T-helper 1 cell treated with Interleukin-12 subunit alpha and Interleukin-12 subunit beta and Interleukin-4 antibody, amounts not matched to agents 30 μg/mL and 1 μg/mL, for 36 hours (primary cell): ENCODE results near the gene VNN1.

ENCODE experiments used
- H3K27ac Mint-ChIP-seq: one replicate; pipeline ENCODE4 v1.8.0; 2021; ENCODE audit warnings: mild to moderate bottlenecking, mixed read lengths
- H3K27me3 Mint-ChIP-seq: one replicate; pipeline ENCODE4 v1.8.0; 2021; ENCODE audit warnings: low read depth, mixed read lengths
- H3K36me3 Mint-ChIP-seq: one replicate; pipeline ENCODE4 v1.8.0; 2021; ENCODE audit warnings: low read depth, mixed read lengths
- H3K4me1 Mint-ChIP-seq: one replicate; pipeline ENCODE4 v1.8.0; 2021; ENCODE audit warnings: low read depth, mixed read lengths
- H3K4me3 Mint-ChIP-seq: one replicate; pipeline ENCODE4 v1.8.0; 2021; ENCODE audit warnings: mild to moderate bottlenecking, moderate library complexity, mixed read lengths
- H3K9me3 Mint-ChIP-seq: one replicate; pipeline ENCODE4 v1.8.0; 2021; ENCODE audit warnings: mixed read lengths

VNN1 gene

DNA sequence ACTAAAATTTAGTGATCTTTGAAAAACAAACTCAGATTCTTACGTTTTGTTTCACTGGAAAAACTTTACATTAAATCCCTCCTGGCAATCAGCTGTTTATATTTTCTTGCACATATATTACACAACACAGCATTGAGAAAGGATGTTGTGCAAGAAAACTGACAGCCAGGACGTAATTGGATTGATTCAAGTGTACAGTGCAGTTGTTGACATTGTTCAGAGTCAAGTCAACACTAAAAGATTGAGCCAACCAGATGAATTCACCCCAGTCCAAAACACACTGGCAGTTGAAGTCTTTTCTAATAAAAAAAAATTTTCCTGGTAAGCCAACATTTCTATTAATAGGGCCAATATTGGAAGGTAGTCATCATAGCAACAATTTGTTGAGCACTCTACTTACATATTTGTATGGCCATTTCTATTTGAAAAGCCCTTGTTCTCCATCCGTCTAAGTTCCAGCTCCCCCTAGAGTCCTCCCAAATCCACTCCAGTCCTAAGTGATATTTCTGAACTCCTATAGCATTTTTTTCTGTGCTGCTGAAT lies 20.9 kb upstream of the VNN1 start:
- peaks cover 14% of the 10 kb centered on the region for H3K27me3 Mint-ChIP-seq
- peaks cover 5% of the 10 kb centered on the region for H3K9me3 Mint-ChIP-seq
- H3K4me3 Mint-ChIP-seq: no peak overlapping the region
- peaks cover 19% of the 10 kb centered on the region for H3K4me1 Mint-ChIP-seq
- no peak overlapping the region for H3K27ac Mint-ChIP-seq
- H3K36me3 Mint-ChIP-seq: peaks cover 4% of the 10 kb centered on the region

DNA sequence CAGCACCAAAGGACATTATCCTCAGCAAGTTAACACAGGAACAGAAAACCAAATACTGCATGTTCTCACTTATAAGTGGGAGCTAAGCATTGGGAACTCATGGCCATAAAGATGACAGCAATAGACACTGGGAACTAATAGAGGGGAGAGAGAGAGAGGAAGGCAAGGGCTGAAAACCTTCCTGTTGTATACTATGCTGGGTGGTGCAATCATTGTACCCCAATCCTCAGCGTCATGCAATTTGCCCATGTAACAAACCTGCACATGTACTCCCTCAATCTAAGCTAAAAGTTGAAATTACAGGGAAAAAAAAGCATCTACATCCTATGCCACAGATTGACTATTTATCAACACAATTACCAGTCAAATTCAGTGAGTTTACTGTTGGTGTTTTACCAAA lies 20.0 kb upstream of the VNN1 start:
- peaks cover 4% of the 10 kb centered on the region for H3K36me3 Mint-ChIP-seq
- peaks cover 5% of the 10 kb centered on the region for H3K9me3 Mint-ChIP-seq
- H3K27me3 Mint-ChIP-seq: peaks cover 14% of the 10 kb centered on the region
- H3K4me3 Mint-ChIP-seq: no peak overlapping the region
- peaks cover 19% of the 10 kb centered on the region for H3K4me1 Mint-ChIP-seq
- H3K27ac Mint-ChIP-seq: no peak overlapping the region

DNA sequence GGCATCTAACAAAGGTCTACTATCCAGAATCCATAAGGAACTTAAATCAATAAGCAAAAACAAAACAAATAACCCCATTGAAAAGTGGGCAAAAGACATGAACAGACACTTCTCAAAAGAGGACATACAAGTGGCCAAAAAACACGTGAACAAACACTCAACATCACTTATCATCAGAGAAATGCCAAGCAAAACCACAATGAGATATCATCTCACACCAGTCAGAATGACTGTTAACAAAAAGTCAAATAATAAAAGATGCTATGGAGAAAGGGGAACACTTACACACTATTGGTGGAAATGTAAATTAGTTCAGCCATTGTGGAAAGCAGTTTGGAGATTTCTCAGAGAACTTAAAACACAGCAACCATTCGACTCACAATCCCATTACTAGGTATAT lies 19.4 kb upstream of the VNN1 start:
- H3K9me3 Mint-ChIP-seq: peaks cover 3% of the 10 kb centered on the region
- no peak overlapping the region for H3K4me3 Mint-ChIP-seq
- H3K27me3 Mint-ChIP-seq: peaks cover 14% of the 10 kb centered on the region
- H3K36me3 Mint-ChIP-seq: peaks cover 3% of the 10 kb centered on the region
- no peak overlapping the region for H3K27ac Mint-ChIP-seq
- H3K4me1 Mint-ChIP-seq: peaks cover 19% of the 10 kb centered on the region

DNA sequence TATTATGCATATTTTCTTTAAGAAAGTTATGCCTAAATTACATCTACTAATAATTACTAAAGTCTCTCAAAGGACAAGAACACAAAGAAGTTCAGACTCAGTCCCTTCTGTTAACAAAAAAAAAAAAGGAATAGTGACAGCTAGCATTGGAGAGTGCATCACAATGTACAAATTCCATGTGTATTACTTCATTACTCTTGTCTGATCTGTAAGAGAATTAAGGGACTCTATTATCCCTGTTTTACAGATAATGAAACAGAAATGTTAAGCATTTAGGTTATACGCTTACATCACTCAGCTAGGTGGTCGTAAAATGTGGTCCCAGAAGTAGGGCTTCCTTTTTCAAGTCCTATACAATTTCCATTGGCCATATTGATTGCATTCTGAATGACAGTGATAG lies 17.2 kb upstream of the VNN1 start:
- H3K4me1 Mint-ChIP-seq: peaks cover 11% of the 10 kb centered on the region
- H3K9me3 Mint-ChIP-seq: no peaks in the 10 kb centered on the region
- no peaks in the 10 kb centered on the region for H3K36me3 Mint-ChIP-seq
- no peak overlapping the region for H3K4me3 Mint-ChIP-seq
- peaks cover 6% of the 10 kb centered on the region for H3K27me3 Mint-ChIP-seq
- no peak overlapping the region for H3K27ac Mint-ChIP-seq

DNA sequence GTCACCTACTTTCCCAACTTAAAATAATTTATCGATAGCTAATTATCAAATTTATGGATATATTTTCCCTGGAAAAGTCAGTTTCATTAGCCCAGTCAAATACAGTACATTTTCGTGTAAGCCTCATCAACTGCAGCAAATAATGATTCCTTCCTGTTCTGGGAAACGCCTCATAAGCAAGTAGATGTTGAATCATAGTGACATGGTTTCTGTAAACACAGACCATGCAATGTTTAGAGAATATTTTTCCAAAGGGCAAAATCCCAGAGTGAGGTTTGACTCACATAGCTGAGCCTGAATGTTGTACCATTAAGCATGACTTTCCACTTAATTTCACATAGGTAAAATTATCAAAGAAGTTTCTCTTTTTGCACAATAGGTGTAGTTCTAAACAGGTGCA lies 16.7 kb upstream of the VNN1 start:
- Mint-ChIP-seq H3K4me3 (no peak overlapping the region), H3K36me3 (no peaks in the 10 kb centered on the region), H3K27ac (no peak overlapping the region), H3K4me1 (peaks cover 13% of the 10 kb centered on the region), H3K9me3 (no peaks in the 10 kb centered on the region), H3K27me3 (peaks cover 6% of the 10 kb centered on the region)

DNA sequence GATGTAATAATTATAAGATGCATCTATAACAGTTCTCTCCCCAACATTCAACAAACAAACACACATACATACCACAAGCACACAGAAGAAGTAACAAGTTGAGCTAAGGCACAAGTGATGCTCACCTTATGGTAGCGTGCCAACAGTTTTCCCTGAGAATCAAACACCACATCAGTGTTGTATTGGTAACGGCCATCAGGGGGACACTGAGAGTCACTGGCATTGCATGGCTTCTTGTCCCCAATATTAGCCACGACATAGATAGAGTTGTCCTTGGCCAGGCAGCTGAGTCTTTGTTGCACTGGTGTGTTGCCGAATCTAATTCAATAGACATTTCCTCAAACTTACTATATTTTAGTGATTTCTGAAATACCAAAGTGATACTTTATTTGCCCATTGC lies 14.8 kb upstream of the VNN1 start:
- H3K9me3 Mint-ChIP-seq: no peaks in the 10 kb centered on the region
- no peaks in the 10 kb centered on the region for H3K36me3 Mint-ChIP-seq
- no peak overlapping the region for H3K27ac Mint-ChIP-seq
- peaks cover 4% of the 10 kb centered on the region for H3K27me3 Mint-ChIP-seq
- no peak overlapping the region for H3K4me3 Mint-ChIP-seq
- peaks cover 12% of the 10 kb centered on the region for H3K4me1 Mint-ChIP-seq

DNA sequence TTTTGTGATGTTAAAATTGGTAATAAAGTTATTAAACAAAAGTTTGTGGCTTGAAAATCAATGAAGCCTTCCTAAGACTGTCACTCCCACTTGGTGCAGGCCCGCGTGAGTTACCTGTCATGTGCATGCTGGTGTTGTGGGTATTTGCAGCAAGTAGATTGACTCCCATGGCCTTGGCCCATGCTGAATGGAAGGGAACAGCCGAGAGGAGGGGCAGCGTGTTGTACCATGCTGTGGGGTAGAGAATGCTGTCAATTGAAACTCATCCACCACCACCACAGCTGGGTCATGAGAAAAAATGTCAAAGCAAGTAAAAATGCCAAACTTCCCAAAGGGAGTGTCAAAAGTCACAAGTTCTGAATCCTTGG lies 12.7 kb upstream of the VNN1 start:
- H3K4me3 Mint-ChIP-seq: no peak overlapping the region
- H3K4me1 Mint-ChIP-seq: peaks cover 12% of the 10 kb centered on the region
- H3K9me3 Mint-ChIP-seq: no peaks in the 10 kb centered on the region
- no peak overlapping the region for H3K27ac Mint-ChIP-seq
- peaks cover 3% of the 10 kb centered on the region for H3K27me3 Mint-ChIP-seq
- H3K36me3 Mint-ChIP-seq: no peaks in the 10 kb centered on the region

DNA sequence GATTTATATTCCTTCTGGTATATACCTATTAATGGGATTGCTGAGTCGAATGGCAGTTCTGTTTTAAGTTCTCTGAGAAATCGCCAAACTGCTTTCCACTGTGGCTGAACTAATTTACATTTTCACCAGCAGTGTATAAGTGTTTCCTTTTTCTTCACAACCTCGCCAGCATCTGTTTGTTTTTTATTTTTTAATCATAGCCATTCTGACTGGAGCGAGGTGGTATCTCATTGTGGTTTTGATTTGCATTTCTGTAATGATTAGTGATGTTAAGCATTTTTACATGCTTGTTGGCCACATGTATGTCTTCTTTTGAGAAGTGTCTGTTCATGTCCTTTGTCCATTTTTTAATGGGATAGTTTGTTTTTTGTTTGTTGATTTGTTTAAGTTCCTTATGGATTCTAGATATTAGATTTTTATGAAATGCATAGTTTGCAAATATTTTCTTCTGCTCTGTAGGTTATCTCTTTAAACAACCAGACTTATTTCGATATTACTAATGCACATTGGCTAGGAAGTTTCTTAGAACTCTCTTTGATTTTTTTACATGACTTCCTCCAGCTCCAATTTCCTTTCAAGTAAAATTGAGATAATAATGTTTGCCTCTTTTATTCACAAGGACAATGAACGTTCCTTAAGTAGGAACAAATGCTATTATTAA lies 12.2 kb upstream of the VNN1 start:
- Mint-ChIP-seq H3K27me3 (peaks cover 3% of the 10 kb centered on the region), H3K36me3 (no peaks in the 10 kb centered on the region), H3K4me3 (no peak overlapping the region), H3K4me1 (peaks cover 12% of the 10 kb centered on the region), H3K27ac (no peak overlapping the region), H3K9me3 (no peaks in the 10 kb centered on the region)

DNA sequence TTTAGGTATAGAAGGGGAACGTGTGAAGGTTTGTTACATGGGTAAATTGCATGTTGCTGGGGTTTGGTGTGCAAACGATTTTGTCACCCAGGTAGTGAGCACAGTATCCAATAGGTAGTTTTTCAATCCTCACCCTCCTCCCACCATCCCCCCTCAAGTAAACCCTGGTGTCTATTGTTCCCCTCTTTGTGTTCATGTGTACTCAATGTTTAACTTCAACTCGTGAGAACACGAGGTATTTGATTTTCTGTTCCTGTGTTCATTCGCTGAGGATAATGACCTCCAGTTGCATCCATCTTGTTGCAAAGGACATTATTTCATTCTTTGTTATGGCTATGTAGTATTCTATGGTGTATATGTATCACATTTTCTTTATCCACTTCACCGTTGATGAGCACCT lies 11.6 kb upstream of the VNN1 start:
- Mint-ChIP-seq H3K4me3 (no peak overlapping the region), H3K27ac (no peak overlapping the region), H3K27me3 (peaks cover 3% of the 10 kb centered on the region), H3K4me1 (peaks cover 12% of the 10 kb centered on the region), H3K36me3 (no peaks in the 10 kb centered on the region), H3K9me3 (no peaks in the 10 kb centered on the region)

DNA sequence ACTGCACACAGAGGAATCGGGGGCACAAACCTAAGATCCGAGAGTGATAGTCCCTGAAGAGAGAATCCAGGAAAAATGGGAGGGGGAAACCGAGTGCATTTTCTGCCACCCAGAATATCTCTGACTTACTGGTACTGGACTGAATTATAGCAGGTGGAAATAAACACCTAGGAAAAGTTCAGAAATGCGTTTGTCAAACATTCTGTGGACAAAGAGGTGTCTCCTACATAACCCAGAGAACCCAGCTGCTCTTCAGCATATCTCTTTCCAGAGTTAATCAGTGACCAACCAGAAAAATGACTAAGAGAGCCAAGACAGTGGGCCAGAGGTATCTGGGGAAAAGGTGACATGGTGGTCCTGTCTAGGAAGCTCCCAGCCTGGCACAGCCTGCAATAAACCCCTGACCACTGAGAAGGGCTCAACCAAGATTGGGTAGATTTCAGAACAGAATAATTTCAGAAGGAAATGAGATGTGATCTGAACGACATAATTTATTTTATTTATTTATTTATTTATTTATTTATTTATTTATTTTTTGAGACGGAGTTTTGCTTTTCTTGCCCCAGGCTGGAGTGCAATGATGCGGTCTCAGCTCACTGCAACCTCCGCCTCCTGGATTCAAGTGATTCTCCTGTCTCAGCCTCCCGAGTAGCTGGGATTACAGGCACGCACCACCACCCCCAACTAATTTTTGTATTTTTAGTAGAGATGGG lies 6.0 kb upstream of the VNN1 start:
- Mint-ChIP-seq H3K9me3 (no peaks in the 10 kb centered on the region), H3K4me1 (no peaks in the 10 kb centered on the region), H3K27ac (no peak overlapping the region)

DNA sequence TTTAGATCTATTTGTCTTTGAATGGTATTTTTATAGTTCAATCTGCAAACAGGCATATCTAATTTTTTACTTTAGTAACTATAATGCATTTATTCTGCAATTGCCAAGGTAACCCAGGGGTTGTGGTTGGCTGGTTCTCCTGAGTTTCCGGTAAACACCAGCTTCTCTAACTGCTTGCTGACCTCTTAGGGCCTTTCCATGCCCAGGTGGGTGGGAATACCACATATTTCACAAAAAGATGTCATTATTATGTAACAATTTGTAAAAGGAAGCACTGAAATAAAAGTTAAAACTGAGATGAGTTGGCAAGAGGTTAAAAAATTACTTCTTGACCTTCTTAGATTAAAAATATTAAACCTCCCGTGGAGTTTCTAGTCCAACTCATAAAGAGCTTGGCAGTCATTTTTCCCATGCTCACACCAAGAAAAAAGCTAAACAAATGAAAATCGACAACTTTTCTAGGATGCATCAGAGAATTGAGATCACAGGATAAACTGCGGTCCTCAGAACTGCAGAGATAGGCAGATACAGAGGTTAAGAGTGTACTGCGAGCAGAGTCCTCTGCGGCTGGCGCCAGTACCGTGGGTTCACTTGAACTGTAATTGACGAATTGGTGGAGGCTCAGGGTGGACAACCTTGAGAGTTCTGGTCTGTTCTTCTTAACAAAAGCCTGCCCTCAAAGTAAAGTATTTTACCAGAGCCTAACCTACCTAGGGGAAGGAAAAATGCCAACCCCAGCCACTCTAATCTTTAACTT lies 2.2 kb upstream of the VNN1 start:
- peaks cover 5% of the 10 kb centered on the region for H3K27me3 Mint-ChIP-seq
- H3K27ac Mint-ChIP-seq: no peak overlapping the region
- no peaks in the 10 kb centered on the region for H3K36me3 Mint-ChIP-seq

More for the DNA sequence above, 6.0 kb upstream of the VNN1 start:
- H3K4me3 Mint-ChIP-seq: no peak overlapping the region
- peaks cover 3% of the 10 kb centered on the region for H3K27me3 Mint-ChIP-seq
- no peaks in the 10 kb centered on the region for H3K36me3 Mint-ChIP-seq

DNA sequence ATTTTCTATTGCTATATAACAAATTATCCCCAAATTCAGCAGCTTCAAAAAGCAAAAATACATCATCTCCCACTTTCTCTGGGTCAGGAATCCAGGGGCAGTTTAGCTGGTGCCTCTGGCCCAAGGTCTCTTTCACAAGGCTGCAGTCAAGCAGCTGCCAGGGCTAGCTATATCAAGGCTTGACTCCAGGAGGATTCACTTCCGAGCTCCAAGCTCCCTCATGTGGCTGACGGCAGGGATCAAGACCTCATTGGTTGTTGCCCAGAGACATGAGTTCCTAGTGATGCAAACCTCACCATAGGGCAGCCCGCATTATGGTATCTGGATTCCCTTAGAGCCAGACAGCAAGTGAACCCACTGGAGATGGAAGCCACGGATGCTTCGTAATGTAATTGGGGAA lies 1.3 kb upstream of the VNN1 start:
- Mint-ChIP-seq H3K36me3 (no peaks in the 10 kb centered on the region), H3K27me3 (peaks cover 9% of the 10 kb centered on the region), H3K9me3 (no peaks in the 10 kb centered on the region), H3K4me3 (no peak overlapping the region), H3K4me1 (no peaks in the 10 kb centered on the region), H3K27ac (no peak overlapping the region)

More for the DNA sequence above, 2.2 kb upstream of the VNN1 start:
- Mint-ChIP-seq H3K4me1 (no peaks in the 10 kb centered on the region), H3K9me3 (no peaks in the 10 kb centered on the region), H3K4me3 (no peak overlapping the region)

DNA sequence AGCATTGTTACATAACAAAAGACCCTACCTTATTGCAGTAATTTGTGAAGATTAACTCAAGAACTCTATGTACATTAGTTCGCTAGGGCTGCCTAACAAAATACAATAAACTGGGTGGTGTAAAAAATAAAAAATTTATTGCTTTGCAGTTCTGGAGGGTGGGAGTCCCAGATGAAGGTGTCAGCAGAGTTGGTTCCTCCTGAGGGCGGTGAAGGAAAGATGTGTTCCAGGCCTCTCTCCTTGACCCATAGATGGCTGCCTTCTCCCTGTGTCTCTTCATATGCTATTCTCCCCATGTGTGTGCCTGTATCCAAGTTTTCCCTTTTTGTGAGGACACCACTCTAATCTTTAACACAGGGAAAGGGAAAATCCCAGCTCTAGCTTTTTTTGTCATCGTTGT lies 305 bp upstream of the VNN1 start:
- no peaks in the 10 kb centered on the region for H3K4me1 Mint-ChIP-seq
- no peak overlapping the region for H3K4me3 Mint-ChIP-seq
- no peaks in the 10 kb centered on the region for H3K36me3 Mint-ChIP-seq
- H3K27me3 Mint-ChIP-seq: peaks cover 9% of the 10 kb centered on the region
- no peaks in the 10 kb centered on the region for H3K9me3 Mint-ChIP-seq
- H3K27ac Mint-ChIP-seq: no peak overlapping the region

DNA sequence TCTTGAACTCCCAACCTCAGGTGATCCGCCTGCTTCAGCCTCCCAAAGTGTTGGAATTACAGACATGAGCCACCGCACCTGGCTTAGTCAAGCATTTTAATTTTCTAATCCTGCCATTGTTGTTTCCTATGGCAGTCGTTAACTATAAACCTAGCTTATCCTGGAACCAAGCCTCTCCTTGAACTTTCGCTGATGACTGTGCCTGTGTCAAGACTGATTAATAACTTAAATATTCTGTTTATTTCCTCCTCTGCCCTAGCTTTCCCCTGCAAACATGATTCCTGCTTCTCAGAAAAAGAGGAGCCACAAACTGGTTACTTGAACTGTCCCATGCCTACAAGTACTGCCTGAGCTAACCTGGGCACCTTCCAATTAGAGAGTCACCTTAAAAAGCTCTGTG lies 1.5 kb downstream of the VNN1 start:
- H3K36me3 Mint-ChIP-seq: no peaks in the 10 kb centered on the region
- no peak overlapping the region for H3K27ac Mint-ChIP-seq
- no peak overlapping the region for H3K4me3 Mint-ChIP-seq
- peaks cover 17% of the 10 kb centered on the region for H3K27me3 Mint-ChIP-seq
- no peaks in the 10 kb centered on the region for H3K9me3 Mint-ChIP-seq
- no peaks in the 10 kb centered on the region for H3K4me1 Mint-ChIP-seq

DNA sequence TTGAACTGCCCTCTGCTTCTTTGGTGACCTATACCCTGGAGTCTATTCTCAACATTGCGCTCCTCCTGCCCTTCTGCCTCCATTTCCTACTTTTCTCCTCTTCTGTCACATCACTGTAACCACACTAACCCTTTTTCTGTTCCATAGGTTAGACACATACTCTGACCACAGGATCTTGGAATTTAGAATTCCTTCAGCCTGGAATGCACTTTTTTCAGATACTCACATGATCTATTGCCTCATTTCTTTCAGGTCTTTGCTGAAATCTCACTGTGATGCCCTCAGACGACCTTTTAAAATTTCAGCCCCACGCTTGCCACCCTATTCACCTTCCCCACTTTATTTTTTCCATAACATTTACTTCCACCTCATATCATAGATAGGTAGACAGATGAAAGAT lies 5.1 kb downstream of the VNN1 start:
- H3K27me3 Mint-ChIP-seq: peaks cover 40% of the 10 kb centered on the region
- no peaks in the 10 kb centered on the region for H3K9me3 Mint-ChIP-seq
- no peak overlapping the region for H3K27ac Mint-ChIP-seq
- H3K4me1 Mint-ChIP-seq: no peaks in the 10 kb centered on the region
- H3K4me3 Mint-ChIP-seq: no peak overlapping the region
- H3K36me3 Mint-ChIP-seq: no peaks in the 10 kb centered on the region
